NCI-H460 (cell line): ENCODE data around the gene SGF29. TPM values are rescaled to one million over a fixed set of nuclear protein-coding genes. Genes with fewer than 3 reads are reported as not detected.
A peak's percentile ranks its signal among the peaks of the same experiment; 100 is the strongest.
"Not testable (repeated sequence)": the region's sequence is repeated elsewhere in the genome, so short reads cannot be mapped to it uniquely, and the experiment has no call there.

Source experiments
- DNase-seq: peaks from one replicate; pipeline ENCODE4 v3.0.0-alpha.2; 2016; ENCODE audit warnings: low read depth; ENCODE audit errors: extremely low read depth
- total RNA-seq: library from RNA; depleted of rRNA; stranded (reverse); fragments of >200 nt; shearing (Covaris generic); gene quantifications from 2 replicates; pipeline ENCODE4 v1.2.3, GENCODE V29; 2014; rRNA removed

SGF29 gene
- total RNA-seq, 1 experiment from 2014 or later, result 23.8 TPM

- peak; percentile 80 for DNase-seq
Measured at GRCh38 chr16:28636093-28636823, 82.5 kb downstream of the SGF29 start.

GRCh38 chr16:28637765-28638164 lies 84.0 kb downstream of the SGF29 start, which contains the start of gene NPIPB8:
TSS of gene NPIPB8 (plus strand) at chr16:28638065. CDS start at chr16:28638361, 296 bp downstream.
- not testable (repeated sequence) for DNase-seq

DNA sequence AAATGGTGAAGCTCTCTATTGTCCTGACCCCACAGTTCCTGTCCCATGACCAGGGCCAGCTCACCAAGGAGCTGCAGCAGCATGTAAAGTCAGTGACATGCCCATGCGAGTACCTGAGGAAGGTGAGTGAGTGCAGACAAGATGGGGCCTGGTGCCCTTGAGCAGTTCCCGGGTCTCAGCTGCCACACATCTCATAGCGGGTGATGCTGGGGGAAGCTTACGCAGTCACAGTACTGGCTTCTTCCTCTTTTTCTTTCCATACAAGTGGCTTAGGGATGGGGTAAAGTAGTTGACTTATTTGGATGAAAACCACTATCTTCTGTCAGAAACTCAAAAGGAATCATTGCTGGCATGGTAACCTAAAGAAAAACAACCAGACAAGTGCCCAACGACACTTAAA lies 84.6 kb downstream of the SGF29 start:
- DNase-seq, result not testable (repeated sequence)

DNA sequence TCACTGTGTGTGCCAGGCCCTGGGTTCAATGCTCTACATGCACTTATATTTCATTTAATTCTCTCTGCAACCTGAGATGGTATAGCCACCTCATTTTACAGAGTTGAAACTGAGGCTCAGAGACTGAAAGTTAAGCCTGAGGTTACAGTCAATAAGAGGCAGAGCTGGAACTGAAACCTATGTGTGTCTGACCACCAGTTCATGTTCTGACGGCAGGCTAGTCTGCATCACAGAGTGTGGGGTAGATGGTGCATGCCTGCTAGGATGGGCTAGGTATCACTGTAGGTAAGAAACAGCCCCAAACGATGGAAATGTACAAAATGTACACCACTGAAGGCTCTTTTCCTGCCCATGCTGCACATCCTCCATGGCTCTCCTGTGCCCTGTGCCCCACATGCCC lies 86.2 kb downstream of the SGF29 start:
- DNase-seq, result not testable (repeated sequence)

Other genes with a start within 250 kb of the SGF29 start
- gene NPIPB6, start 190.4 kb upstream of the SGF29 start, total RNA-seq, result 0.10 and 0.58 TPM in 2 replicates
- gene EIF3CL, start 150.1 kb upstream of the SGF29 start, total RNA-seq, result 31.7 and 52.1 TPM in 2 replicates
- gene NPIPB7, start 81.6 kb upstream of the SGF29 start, total RNA-seq, result not detected in 2 replicates
- gene CLN3, start 61.8 kb upstream of the SGF29 start, total RNA-seq, result 17.0 and 26.1 TPM in 2 replicates
- gene APOBR, start 59.3 kb upstream of the SGF29 start, total RNA-seq, result 0.05 TPM in 1 of 2 replicates, not detected in the other
- gene IL27, start 47.1 kb upstream of the SGF29 start, total RNA-seq, result not detected in 2 replicates
- 0.46 and 1.1 TPM in 2 replicates for gene NUPR1, start 14.9 kb upstream of the SGF29 start, total RNA-seq
- gene SULT1A2, start 43.1 kb downstream of the SGF29 start, total RNA-seq, result 0.29 and 0.67 TPM in 2 replicates
- gene SULT1A1, start 56.1 kb downstream of the SGF29 start, total RNA-seq, result 14.2 and 18.4 TPM in 2 replicates
- not detected in 2 replicates for gene NPIPB8, start 84.1 kb downstream of the SGF29 start, total RNA-seq
- gene EIF3C, start 157.5 kb downstream of the SGF29 start, total RNA-seq, result 159 and 242 TPM in 2 replicates
- 3.7 and 4.6 TPM in 2 replicates for gene NPIPB9, start 197.9 kb downstream of the SGF29 start, total RNA-seq